Suprapubic skin (tissue), 3 donors: ENCODE measurements around the gene SLC9A9.

Experiments
- EP300 ChIP-seq: sonication (generic); formaldehyde crosslinking; IDR thresholded peaks from one replicate; pipeline ENCODE4 v1.6.1; 2017; ENCODE audit warnings: antibody characterized with exemption
- TF ChIP-seq, protein P1 (sequence below), 2 donors: fragments of 200-600 bp in 1 of 2; fragments of 450-650 bp in 1 of 2; sonication (generic) in 1 of 2; IDR thresholded peaks; one replicate each; pipeline ENCODE4 v1.5.1; 2016 to 2019; ENCODE audit warnings: antibody characterized with exemption in 2 of 2, mild to moderate bottlenecking in 1 of 2, moderate library complexity in 1 of 2

DNA sequence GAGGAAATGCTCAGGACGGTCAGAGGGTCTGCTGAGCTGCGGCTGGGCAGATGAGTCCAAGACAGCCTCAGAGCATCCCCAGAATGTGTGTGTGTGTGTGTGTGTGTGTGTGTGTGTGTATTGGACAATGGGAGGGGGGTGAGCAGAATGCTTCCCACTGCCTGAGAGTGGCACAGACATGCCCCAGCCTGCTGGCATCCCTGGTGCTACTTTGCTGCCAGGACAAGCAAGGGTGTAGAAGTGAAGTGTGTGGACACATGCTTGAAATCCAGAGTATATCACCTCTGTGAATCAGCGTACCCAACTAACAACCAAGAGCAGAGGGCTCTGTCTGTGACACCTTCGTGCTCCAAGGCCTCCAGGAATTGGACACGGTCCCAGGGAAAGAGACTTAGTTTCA, 76.3 kb downstream of the SLC9A9 start:
- TF ChIP-seq EP300, result no peak
- TF ChIP-seq, protein P1, sequence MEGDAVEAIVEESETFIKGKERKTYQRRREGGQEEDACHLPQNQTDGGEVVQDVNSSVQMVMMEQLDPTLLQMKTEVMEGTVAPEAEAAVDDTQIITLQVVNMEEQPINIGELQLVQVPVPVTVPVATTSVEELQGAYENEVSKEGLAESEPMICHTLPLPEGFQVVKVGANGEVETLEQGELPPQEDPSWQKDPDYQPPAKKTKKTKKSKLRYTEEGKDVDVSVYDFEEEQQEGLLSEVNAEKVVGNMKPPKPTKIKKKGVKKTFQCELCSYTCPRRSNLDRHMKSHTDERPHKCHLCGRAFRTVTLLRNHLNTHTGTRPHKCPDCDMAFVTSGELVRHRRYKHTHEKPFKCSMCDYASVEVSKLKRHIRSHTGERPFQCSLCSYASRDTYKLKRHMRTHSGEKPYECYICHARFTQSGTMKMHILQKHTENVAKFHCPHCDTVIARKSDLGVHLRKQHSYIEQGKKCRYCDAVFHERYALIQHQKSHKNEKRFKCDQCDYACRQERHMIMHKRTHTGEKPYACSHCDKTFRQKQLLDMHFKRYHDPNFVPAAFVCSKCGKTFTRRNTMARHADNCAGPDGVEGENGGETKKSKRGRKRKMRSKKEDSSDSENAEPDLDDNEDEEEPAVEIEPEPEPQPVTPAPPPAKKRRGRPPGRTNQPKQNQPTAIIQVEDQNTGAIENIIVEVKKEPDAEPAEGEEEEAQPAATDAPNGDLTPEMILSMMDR (IDR thresholded peaks at IDR 0.05), result no peak
